K562 (cell line): Measurements from ENCODE around the gene NBDY. TPM values are rescaled to one million over a fixed set of nuclear protein-coding genes. Genes with fewer than 3 reads are reported as not detected.

Source experiments
- ATAC-seq: fragments of 200-7000 bp; cut with Tn5 transposase; 3 replicates; pipeline ENCODE4 v1.9.1; 2020; ENCODE audit warnings: moderate library complexity
- BruUV-seq: library from RNA; stranded (reverse); fragments of 400-500 nt; replicated peaks from 2 replicates; lab custom pipeline; 2021; lab: Mats Ljungman, UMichigan
- CTCF ChIA-PET: fragments of 300-600 bp; formaldehyde crosslinking; extraction: SDS; loops from one replicate; lab custom pipeline; 2021; ENCODE audit warnings: low intra/inter-chr PET ratio; lab: Yijun Ruan, JAX
- POLR2A ChIA-PET: fragments of 300-600, 350-650 bp; sonication (Branson Sonifier 250); formaldehyde crosslinking; extraction: SDS; loops from one replicate; lab custom pipeline; 2021; ENCODE audit warnings: antibody characterized with exemption, inconsistent platforms; lab: Yijun Ruan, JAX
- DNase-seq, 4 experiments: peaks; one replicate each; pipeline versions ENCODE4 v3.0.0 to v3.0.0-alpha.2; 2011 to 2018; ENCODE audit warnings: low spot score in 3 of 4, mixed read lengths in 3 of 4; ENCODE audit errors: extremely low read depth in 1 of 4
- FAIRE-seq: peaks from 2 replicates; lab custom pipeline; 2011; peaks lifted over from hg19 to GRCh38; lab: Jason Lieb, UNC
- H2AFZ ChIP-seq: 2 replicates; pipeline ENCODE4 v1.6.0; 2011; ENCODE audit warnings: low read depth, low read length, control low read depth, inconsistent platforms
- H3K27ac ChIP-seq: fragments of 200-600 bp; 3 replicates; pipeline ENCODE4 v1.8.0; 2011; ENCODE audit warnings: low read depth, mild to moderate bottlenecking, control low read depth, inconsistent platforms, low read length, moderate library complexity, mixed read lengths; ENCODE audit errors: extremely low read depth
- H3K27me3 ChIP-seq, 2 experiments: fragments of 300-600 bp in 1 of 2; 2 replicates in 1 of 2; 3 replicates in 1 of 2; pipeline versions ENCODE4 v1.6.0 to v1.8.0; 2011; ENCODE audit warnings: inconsistent platforms in 2 of 2, low read length in 2 of 2, mild to moderate bottlenecking in 1 of 2, mixed read lengths in 1 of 2, moderate library complexity in 1 of 2; ENCODE audit not compliant: control insufficient read depth in 2 of 2, insufficient read depth in 2 of 2
- H3K36me3 ChIP-seq: fragments of 300-600 bp; 3 replicates; pipeline ENCODE4 v1.8.0; 2011; ENCODE audit warnings: mild to moderate bottlenecking, low read length, inconsistent platforms; ENCODE audit not compliant: control insufficient read depth, insufficient read depth
- H3K4me1 ChIP-seq, 2 experiments: fragments of 200-600 bp in 1 of 2; replicated peaks in 1 of 2; 2 replicates in 1 of 2; 3 replicates in 1 of 2; pipeline versions ENCODE4 v1.5.1 to v1.8.0; 2011; ENCODE audit warnings: inconsistent platforms in 2 of 2, low read length in 2 of 2, mild to moderate bottlenecking in 1 of 2, mixed read lengths in 1 of 2, moderate library complexity in 1 of 2; ENCODE audit not compliant: control insufficient read depth in 2 of 2, insufficient read depth in 2 of 2
- H3K4me2 ChIP-seq: 2 replicates; pipeline ENCODE4 v1.6.1; 2011; ENCODE audit warnings: low read length, control low read depth, inconsistent platforms, mixed read lengths; ENCODE audit not compliant: insufficient read depth
- H3K4me3 ChIP-seq: fragments of 200-600 bp; sonication (generic), shearing (Covaris generic); 2 replicates; pipeline ENCODE4 v1.5.1; 2016; ENCODE audit warnings: control low read depth, inconsistent platforms
- H3K79me2 ChIP-seq: fragments of 200-600 bp; 3 replicates; pipeline ENCODE4 v1.8.0; 2011; ENCODE audit warnings: low read length, inconsistent platforms; ENCODE audit not compliant: control insufficient read depth, insufficient read depth
- H3K9ac ChIP-seq, 2 experiments: 2 replicates each; pipeline versions ENCODE4 v1.6.0 to v1.6.1; 2011; ENCODE audit warnings: low read depth in 2 of 2, low read length in 2 of 2, control low read depth in 1 of 2, inconsistent platforms in 1 of 2, mild to moderate bottlenecking in 1 of 2, mixed read lengths in 1 of 2; ENCODE audit not compliant: insufficient read depth in 1 of 2
- H3K9me1 ChIP-seq: one replicate; pipeline ENCODE4 v1.6.0; 2011; ENCODE audit warnings: inconsistent platforms, mild to moderate bottlenecking, low read length, moderate library complexity; ENCODE audit not compliant: control insufficient read depth, insufficient read depth
- H3K9me3 ChIP-seq: replicated peaks from 2 replicates; pipeline ENCODE4 v1.5.1; 2011; ENCODE audit warnings: low read depth, low read length, inconsistent platforms; ENCODE audit not compliant: control insufficient read depth, insufficient read depth
- H4K20me1 ChIP-seq: replicated peaks from 2 replicates; pipeline ENCODE4 v1.6.1; 2011; ENCODE audit warnings: low read length, inconsistent platforms, mixed read lengths; ENCODE audit not compliant: control insufficient read depth, insufficient read depth
- ESRRA ChIP-seq: fragments of 450-650 bp; IDR thresholded peaks from 2 replicates; pipeline ENCODE4 v1.6.1; 2014; ENCODE audit warnings: low read depth, mild to moderate bottlenecking, moderate library complexity, borderline replicate concordance
- FOXJ2 ChIP-seq: fragments of 200-800 bp; sonication (Bioruptor generic); IDR thresholded peaks from 2 replicates; pipeline ENCODE4 v1.6.1; 2016; ENCODE audit warnings: missing genetic modification characterization, missing compliant biosample characterization
- NFIC ChIP-seq: fragments of 450-650 bp; IDR thresholded peaks from 2 replicates; pipeline ENCODE4 v1.6.1; 2017; ENCODE audit warnings: mild to moderate bottlenecking, inconsistent platforms
- PCBP2 ChIP-seq: fragments of 200-400 bp; formaldehyde crosslinking; IDR thresholded peaks from 2 replicates; pipeline ENCODE4 v1.6.1; 2018; ENCODE audit warnings: low read length, low read depth, mild to moderate bottlenecking, moderate library complexity; ENCODE audit not compliant: poor library complexity, severe bottlenecking
- SAP30 ChIP-seq: fragments of 200-600 bp; sonication (generic); IDR thresholded peaks from 2 replicates; pipeline ENCODE4 v1.6.1; 2012; ENCODE audit warnings: borderline replicate concordance, low read depth, mild to moderate bottlenecking, moderate library complexity, low read length, control low read depth, inconsistent platforms; ENCODE audit not compliant: insufficient read depth, poor library complexity, severe bottlenecking
- SRSF7 ChIP-seq: fragments of 200-400 bp; formaldehyde crosslinking; optimal IDR thresholded peaks from 2 replicates; pipeline ENCODE3; 2017; ENCODE audit warnings: mild to moderate bottlenecking, low read depth, low read length
- ZNF143 ChIP-seq: sonication (generic); formaldehyde crosslinking; IDR thresholded peaks from 2 replicates; pipeline ENCODE4 v1.9.0; 2022; ENCODE audit warnings: mild to moderate bottlenecking, missing genetic modification reagents
- WGBS: fragments of 100-300 bp; shearing (Covaris generic); methylation state at CpG from one replicate; pipeline ENCODE4 v1.1.6; 2016; ENCODE audit warnings: low coverage, mixed read lengths; ENCODE audit not compliant: insufficient coverage; ENCODE audit errors: missing lambda C conversion rate; 5-methylcytosine and 5-hydroxymethylcytosine counted together
- in situ Hi-C: fragments of 300-500 bp; cut with MboI; formaldehyde crosslinking; loops from 4 replicates; pipeline ENCODE4 v1.15.0; 2018; ENCODE audit warnings: inconsistent platforms, mixed read lengths
- intact Hi-C: fragments of 100-400 bp; cut with micrococcal nuclease; formaldehyde crosslinking; loops from 2 replicates; pipeline ENCODE4 v1.14.2; 2022
- polyA plus RNA-seq, 8 experiments: library from polyadenylated mRNA; depleted of rRNA in 4 of 8; stranded (reverse) in 5 of 8; unstranded in 3 of 8; fragments of >200 nt; fragmentation: Nextera tagmentation in 2 of 8; fragmentation: Illumina TruSeq in 1 of 8; extraction: Ambion mirVana in 2 of 8; extraction: Trizol in 1 of 8; gene quantifications; 2 replicates each; pipeline versions ENCODE4 v1.2.1 to v1.2.3, GENCODE V29; 2011 to 2014; ENCODE audit warnings: inconsistent platforms in 1 of 8, missing spikeins in 1 of 8
- total RNA-seq, 7 experiments: library from RNA; depleted of rRNA in 6 of 7; stranded (reverse); fragments of >200 nt in 6 of 7; fragmentation: Illumina TruSeq in 2 of 7; extraction: Trizol in 2 of 7; gene quantifications; 2 replicates each; pipeline versions ENCODE4 v1.2.1 to v1.2.3, GENCODE V29; 2011 to 2021; ENCODE audit warnings: low replicate concordance in 1 of 7
- TF ChIP-seq, protein P1 (sequence below): fragments of 450-650 bp; IDR thresholded peaks from 2 replicates; pipeline ENCODE4 v1.6.1; 2016
- TF ChIP-seq, protein P2 (sequence below): sonication (generic); formaldehyde crosslinking; IDR thresholded peaks from 2 replicates; pipeline ENCODE4 v1.8.0; 2023; ENCODE audit warnings: missing genetic modification reagents, mild to moderate bottlenecking, borderline replicate concordance
- TF ChIP-seq, protein P3 (sequence below): fragments of 150-350 bp; conservative IDR thresholded peaks from 2 replicates; pipeline ENCODE4 v1.6.1; 2014; ENCODE audit warnings: low read length
- TF ChIP-seq, protein P4 (sequence below): fragments of 250-450 bp; sonication (Bioruptor Pico); IDR thresholded peaks from 2 replicates; pipeline ENCODE4 v1.8.0; 2022; ENCODE audit warnings: moderate library complexity, mild to moderate bottlenecking, inconsistent platforms

The NBDY gene
- total and polyA plus RNA-seq, 9 of the 15 experiments (the other 6 are each of a cell fraction or from before 2014, with no cell fraction given): 1.00 to 24.7 (median 7.0) TPM

DNA sequence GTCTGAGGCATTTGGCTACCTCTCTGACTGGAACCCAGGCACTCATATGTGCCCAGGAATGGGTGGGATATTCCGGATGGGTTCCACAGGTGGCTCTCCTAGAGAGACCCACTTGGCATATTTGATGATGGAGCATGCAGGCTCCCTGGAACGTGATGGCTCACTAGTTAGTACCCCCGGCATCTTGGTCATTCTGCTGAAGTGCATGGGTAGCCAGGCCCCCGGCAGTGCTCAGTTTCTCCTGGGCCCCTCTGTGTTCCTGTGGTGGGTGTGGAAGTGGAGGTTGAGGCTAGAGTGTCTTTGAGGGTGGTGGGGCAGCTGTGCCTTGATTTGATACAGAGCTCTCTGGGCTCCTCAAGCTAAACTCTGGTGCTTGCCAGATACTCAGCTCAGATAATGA is 29.4 kb downstream of the NBDY start (continued):
- TF ChIP-seq ESRRA (no peak), SAP30 (no peak), ZNF143 (CRISPR knock-in tag) (no peak), PCBP2 (no peak)
- TF ChIP-seq, protein P1, sequence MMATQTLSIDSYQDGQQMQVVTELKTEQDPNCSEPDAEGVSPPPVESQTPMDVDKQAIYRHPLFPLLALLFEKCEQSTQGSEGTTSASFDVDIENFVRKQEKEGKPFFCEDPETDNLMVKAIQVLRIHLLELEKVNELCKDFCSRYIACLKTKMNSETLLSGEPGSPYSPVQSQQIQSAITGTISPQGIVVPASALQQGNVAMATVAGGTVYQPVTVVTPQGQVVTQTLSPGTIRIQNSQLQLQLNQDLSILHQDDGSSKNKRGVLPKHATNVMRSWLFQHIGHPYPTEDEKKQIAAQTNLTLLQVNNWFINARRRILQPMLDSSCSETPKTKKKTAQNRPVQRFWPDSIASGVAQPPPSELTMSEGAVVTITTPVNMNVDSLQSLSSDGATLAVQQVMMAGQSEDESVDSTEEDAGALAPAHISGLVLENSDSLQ: no peak

DNA sequence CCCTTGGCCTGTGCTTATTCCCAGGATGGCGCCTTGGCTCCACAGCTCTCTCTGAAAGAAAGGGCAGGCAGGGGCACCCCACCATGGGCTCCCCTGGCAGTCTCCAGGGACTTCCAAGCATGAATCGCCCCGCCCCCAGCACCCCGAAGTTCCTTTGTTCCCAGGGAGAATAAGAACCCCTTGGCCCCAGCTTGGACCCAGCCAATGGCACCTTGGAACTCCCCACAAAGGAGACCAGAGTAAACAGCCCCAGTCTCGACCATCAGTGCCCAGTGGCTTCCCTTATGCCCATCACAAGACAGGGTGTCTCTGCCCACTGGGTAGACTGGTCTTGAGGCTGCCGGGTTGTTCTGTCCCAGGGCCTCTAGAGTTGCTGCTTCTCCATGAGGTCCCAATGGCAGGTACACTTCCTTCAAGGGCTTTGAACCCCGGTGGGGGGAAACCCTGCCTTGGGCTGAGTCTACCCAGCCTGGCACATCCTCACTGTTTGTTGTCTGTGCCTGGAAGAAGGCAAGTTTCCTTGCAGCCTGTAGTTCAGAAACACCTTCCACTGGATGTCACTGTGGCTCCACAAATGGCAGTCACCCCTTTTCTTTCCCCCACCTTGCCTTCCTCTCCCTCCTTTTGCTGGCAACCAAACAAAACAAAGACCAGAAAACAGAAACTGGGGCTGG is 30.8 kb downstream of the NBDY start:
- 3% methylated on average over 4 of the region's 7 CpGs for WGBS
- H3K36me3 ChIP-seq: no peaks in the 10 kb centered on the region
- no peaks in the 10 kb centered on the region for H3K27me3 ChIP-seq
- no peak overlapping the region for H3K4me2 ChIP-seq
- H3K9me3 ChIP-seq: no peaks in the 10 kb centered on the region
- H3K4me3 ChIP-seq: no peak overlapping the region
- POLR2A ChIA-PET: no interaction called here
- H2AFZ ChIP-seq: no peak overlapping the region
- no peaks in the 10 kb centered on the region for H3K9me1 ChIP-seq
- DNase-seq: no peak
- no peak overlapping the region for H3K9ac ChIP-seq
- ATAC-seq: no peak
- peaks cover 0 to 3% of the 10 kb centered on the region in 2 experiments; a peak in 2 of 5 replicates for H3K4me1 ChIP-seq
- no peak for FAIRE-seq
- in situ Hi-C loops (no loop called here), intact Hi-C loops (no loop called here)
- no peaks in the 10 kb centered on the region for H3K79me2 ChIP-seq
- no TSS peak for BruUV-seq
- H4K20me1 ChIP-seq: no peaks in the 10 kb centered on the region
- CTCF ChIA-PET: no interaction called here
- H3K27ac ChIP-seq: no peak overlapping the region
- TF ChIP-seq, protein P2, sequence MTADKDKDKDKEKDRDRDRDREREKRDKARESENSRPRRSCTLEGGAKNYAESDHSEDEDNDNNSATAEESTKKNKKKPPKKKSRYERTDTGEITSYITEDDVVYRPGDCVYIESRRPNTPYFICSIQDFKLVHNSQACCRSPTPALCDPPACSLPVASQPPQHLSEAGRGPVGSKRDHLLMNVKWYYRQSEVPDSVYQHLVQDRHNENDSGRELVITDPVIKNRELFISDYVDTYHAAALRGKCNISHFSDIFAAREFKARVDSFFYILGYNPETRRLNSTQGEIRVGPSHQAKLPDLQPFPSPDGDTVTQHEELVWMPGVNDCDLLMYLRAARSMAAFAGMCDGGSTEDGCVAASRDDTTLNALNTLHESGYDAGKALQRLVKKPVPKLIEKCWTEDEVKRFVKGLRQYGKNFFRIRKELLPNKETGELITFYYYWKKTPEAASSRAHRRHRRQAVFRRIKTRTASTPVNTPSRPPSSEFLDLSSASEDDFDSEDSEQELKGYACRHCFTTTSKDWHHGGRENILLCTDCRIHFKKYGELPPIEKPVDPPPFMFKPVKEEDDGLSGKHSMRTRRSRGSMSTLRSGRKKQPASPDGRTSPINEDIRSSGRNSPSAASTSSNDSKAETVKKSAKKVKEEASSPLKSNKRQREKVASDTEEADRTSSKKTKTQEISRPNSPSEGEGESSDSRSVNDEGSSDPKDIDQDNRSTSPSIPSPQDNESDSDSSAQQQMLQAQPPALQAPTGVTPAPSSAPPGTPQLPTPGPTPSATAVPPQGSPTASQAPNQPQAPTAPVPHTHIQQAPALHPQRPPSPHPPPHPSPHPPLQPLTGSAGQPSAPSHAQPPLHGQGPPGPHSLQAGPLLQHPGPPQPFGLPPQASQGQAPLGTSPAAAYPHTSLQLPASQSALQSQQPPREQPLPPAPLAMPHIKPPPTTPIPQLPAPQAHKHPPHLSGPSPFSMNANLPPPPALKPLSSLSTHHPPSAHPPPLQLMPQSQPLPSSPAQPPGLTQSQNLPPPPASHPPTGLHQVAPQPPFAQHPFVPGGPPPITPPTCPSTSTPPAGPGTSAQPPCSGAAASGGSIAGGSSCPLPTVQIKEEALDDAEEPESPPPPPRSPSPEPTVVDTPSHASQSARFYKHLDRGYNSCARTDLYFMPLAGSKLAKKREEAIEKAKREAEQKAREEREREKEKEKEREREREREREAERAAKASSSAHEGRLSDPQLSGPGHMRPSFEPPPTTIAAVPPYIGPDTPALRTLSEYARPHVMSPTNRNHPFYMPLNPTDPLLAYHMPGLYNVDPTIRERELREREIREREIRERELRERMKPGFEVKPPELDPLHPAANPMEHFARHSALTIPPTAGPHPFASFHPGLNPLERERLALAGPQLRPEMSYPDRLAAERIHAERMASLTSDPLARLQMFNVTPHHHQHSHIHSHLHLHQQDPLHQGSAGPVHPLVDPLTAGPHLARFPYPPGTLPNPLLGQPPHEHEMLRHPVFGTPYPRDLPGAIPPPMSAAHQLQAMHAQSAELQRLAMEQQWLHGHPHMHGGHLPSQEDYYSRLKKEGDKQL (CRISPR knock-in tag): no peak
- TF ChIP-seq, protein P3, sequence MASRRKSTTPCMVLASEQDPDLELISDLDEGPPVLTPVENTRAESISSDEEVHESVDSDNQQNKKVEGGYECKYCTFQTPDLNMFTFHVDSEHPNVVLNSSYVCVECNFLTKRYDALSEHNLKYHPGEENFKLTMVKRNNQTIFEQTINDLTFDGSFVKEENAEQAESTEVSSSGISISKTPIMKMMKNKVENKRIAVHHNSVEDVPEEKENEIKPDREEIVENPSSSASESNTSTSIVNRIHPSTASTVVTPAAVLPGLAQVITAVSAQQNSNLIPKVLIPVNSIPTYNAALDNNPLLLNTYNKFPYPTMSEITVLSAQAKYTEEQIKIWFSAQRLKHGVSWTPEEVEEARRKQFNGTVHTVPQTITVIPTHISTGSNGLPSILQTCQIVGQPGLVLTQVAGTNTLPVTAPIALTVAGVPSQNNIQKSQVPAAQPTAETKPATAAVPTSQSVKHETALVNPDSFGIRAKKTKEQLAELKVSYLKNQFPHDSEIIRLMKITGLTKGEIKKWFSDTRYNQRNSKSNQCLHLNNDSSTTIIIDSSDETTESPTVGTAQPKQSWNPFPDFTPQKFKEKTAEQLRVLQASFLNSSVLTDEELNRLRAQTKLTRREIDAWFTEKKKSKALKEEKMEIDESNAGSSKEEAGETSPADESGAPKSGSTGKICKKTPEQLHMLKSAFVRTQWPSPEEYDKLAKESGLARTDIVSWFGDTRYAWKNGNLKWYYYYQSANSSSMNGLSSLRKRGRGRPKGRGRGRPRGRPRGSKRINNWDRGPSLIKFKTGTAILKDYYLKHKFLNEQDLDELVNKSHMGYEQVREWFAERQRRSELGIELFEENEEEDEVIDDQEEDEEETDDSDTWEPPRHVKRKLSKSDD: no peak
- TF ChIP-seq NFIC (no peak), FOXJ2 (tag) (no peak), SRSF7 (no peak)
- TF ChIP-seq, protein P4, sequence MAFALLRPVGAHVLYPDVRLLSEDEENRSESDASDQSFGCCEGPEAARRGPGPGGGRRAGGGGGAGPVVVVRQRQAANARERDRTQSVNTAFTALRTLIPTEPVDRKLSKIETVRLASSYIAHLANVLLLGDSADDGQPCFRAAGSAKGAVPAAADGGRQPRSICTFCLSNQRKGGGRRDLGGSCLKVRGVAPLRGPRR (CRISPR knock-in tag): no peak
